SHP77 treated with DMSO at 0.1 percent for 48 hours (cell line): ENCODE results near the gene MAPK10.
A peak's percentile ranks its signal among the peaks of the same experiment; 100 is the strongest.
"Not testable (repeated sequence)": the region's sequence is repeated elsewhere in the genome, so short reads cannot be mapped to it uniquely, and the experiment has no call there.

Experiments used
- DNase-seq: peaks from one replicate; lab custom pipeline; 2025; lab: John Stamatoyannopoulos, UW

The MAPK10 gene

DNA sequence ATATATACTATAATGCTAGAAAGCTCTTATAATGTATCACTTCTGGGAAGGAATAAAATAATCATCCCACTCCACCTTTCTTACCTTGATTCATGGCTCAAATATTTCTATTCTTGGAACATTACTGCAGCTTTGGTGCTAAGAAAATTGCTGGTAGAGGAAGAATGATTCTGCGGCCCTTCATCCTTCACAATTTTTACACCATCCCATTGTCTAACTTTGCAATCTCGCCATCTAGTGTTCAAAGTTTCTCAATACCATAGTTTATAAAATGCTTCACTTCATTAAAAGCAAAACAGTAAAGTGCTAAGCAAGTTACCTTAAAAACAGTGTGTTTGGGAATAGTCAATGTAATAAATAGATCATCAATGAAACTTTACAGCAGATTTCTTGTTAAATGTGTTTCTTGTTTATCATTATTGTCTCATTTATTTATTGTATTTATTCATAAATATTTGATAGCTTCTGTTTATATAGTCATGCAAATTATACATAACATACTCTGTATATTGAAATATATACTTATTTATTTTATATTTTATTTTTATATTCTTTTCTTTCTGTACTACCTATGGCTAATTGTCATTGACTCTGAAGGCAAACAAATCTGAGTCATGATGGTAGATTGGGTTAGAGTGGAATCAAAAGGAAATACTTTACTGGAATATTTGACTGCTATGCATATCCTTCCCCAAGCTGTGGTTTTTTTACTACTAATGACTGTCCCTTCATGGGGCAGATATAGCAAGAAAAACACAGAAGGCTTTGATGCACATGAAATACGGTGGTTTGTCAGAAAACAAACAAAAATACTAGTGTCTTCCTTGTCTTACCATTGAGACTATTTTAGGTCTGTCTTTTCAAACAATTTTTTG lies 390.7 kb downstream of the MAPK10 start:
- peak; percentile 19 for DNase-seq

- DNase-seq = no peak
These were observed 392.0 kb downstream of the MAPK10 start for GRCh38 chr4:85967872-85968271.

- DNase-seq = no peak
These were observed 393.5 kb downstream of the MAPK10 start for GRCh38 chr4:85966373-85966772.

DNA sequence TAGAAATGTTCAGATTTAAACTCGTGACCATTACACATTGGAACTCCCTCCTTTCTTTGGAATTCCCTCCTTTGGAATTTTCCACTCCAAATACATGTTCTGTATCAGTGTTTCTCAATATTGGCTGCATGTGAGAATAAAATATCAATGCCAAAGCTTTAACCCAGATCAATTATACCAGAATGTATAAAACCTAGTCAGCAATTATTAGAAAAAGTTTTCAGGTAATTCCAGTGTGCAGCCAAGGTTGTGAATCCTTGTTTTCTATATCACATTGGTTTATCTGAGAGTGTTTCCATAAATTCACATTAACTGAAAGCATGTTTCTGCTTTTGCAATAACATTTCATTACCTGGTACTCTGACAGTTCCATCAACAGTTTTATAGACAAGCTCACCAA lies 394.3 kb downstream of the MAPK10 start:
- DNase-seq = no peak

- DNase-seq = not testable (repeated sequence)
These were observed 394.8 kb downstream of the MAPK10 start for GRCh38 chr4:85965017-85965416.

DNA sequence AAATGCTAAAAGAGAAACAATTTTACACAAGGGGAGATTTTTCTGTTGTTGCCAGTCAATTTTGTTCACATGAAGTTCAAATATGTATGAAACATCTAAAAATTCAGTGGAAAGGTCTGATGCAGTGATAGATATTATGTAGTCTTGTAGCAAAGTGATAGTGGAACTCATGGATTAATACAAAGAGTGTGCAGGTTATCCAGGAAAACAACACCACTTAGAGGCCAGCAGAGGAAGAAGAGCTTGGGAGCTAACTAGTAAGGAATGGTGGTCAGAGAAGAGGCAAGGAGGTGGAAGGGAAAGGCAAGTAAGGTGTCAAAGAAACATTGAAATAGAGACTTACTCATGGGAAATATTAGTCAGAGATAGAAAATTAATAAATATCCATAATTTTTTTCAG lies 395.6 kb downstream of the MAPK10 start:
- DNase-seq = no peak

DNA sequence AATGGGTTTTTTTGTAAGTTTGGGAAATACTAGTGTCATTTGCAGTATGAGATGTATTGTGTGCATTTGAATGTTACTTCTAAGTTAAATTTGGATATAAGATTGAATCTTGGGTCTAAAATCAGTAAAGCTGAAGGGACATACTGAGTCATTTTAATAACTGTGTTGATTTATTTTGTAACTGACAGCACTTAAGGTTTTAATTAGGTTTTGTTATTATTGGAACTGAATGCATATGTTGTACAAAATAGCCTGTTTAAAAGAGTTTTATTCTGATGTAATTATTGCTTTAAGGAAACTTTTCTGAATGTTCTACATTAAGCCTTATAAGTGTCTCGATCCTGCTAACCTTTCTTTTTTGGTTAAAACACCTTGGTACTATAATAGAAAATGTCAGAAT lies 396.6 kb downstream of the MAPK10 start:
- DNase-seq = no peak

- DNase-seq = no peak
These were observed 398.0 kb downstream of the MAPK10 start for GRCh38 chr4:85961887-85962286.

DNA sequence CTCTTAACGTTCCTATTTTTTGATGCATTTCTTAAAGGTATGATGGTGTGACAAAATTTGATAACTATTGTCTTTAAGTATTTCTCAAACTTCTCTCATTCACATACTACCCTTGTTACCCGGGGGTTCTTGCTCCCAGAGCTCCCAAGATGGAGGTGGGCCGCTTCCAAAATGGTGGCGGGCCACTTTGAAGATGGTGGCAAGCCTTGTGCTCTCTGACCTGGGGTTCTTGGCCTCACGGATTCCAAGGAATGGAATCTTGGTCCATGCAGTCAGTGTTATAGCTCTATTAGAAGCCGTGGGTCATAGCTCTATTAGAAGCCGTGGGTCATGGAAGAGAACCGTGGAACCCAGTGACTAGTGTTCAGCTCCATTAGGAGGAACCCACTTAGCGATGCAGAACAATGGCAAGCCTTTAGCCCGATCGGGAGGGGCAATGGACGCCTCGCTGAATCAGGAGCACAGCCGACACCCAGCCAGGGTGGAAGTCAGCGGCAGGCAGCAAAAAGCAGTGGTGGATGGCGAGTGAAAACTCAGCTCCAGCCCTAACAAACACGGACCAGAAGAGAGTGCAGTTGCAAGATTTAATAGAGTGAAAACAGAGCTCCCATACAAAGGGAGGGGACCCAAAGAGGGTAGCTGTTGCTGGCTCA lies 403.4 kb downstream of the MAPK10 start:
- no peak for DNase-seq

DNA sequence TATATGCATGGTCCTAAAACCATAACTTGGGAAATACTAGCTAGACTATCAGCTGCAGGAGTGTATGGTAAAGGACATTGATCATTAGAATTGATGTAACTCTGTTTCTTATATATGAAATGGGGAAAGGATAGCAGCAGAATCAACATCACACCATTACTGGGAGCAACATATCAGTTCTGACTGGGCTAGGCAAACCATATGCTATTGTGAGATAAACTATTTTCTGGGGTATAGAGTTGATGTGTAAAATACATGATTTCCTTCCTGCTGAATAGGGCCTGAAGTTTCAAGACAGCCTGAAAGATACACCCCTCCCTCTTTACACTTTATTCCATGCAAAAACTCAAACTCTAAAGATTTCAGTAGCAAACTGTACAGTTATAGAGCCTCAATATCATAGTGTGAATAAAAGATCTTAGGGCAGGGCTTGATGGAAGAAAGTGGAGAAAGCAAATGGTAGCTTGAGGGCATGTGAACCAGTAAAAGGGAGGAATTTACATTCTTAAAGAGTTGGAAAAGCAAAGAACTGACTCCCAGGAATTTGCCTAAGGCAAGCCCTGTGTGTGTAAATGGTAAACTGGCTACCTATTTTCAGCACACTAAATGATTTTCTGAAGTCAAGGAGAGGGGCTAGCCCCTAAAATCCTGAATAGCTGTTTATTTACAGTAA lies 404.1 kb downstream of the MAPK10 start:
- DNase-seq = no peak

DNA sequence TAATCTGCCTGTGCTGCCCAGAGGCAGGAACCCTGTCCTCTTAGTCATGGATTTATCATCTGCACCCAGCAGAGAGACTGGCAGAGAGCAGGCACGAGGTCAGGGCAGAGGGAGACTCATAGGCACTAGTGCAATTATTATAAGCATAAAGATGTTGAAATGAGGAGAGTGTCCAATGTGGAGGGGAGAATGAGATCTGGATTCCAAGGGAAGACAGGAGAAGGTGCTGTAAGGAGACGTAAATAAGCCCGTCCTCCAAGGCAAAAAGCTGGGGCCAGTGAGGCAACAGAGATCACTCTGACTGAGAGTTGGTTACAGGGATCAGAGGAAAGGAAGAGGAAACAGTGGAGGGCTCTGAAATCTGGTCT lies 406.2 kb downstream of the MAPK10 start:
- DNase-seq = no peak

- DNase-seq = no peak
These were observed 406.7 kb downstream of the MAPK10 start for GRCh38 chr4:85952972-85953650.

GRCh38 chr4:85952528-85952927 lies 407.3 kb downstream of the MAPK10 start:
- no peak for DNase-seq

- DNase-seq = no peak
These were observed 408.8 kb downstream of the MAPK10 start for GRCh38 chr4:85951099-85951498.

DNA sequence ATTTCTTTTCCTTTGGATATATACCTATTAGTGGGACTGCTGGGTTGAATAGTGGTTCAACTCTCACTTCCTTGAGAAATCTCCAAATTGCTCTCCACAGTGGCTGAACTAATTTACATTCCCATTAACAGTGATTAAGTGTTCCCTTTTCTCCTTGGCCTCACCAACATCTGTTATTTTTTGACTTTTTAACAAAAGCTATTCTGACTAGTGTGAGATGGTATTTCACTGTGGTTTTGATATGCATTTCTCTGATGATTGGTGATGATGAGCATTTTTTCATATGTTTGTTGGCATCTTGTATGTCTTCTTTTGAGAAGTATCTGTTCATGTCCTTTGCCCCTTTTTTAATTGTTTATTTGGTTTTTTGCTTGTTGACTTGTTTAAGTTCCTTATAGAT lies 413.0 kb downstream of the MAPK10 start:
- no peak for DNase-seq

DNA sequence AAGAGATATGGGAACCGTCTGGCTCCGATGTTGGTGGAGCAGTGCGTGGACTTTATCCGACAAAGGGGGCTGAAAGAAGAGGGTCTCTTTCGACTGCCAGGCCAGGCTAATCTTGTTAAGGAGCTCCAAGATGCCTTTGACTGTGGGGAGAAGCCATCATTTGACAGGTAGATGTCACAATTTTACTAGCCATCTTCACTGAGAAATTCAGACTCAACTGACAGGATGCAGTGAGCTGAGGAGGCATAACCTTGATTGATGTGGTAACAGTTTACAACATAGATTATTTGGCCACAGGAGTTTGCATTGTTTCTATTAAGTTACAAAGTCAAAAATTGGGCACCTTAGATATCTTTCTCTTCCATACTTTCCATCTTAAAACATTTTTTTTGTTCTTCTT lies 417.7 kb downstream of the MAPK10 start:
- no peak for DNase-seq

DNA sequence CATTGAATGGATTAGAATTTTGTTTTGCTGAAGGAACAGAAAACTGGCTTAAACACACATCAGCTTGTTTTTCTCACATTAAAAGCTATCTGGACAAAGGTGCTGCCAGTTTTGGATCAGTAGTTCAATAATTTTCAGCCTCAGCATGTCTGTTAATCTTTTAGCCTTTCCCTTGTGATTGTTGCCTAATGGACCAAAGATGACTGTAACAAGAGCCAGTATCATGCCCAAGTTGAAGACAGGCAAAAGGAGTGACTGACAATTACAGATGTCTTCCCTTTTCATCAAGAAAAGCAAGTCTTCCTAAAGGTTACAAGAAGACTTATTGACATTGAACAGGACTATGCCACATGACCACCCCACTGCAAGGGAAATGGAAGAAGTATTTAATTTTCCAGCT lies 419.7 kb downstream of the MAPK10 start:
- DNase-seq = no peak
